HCT116 (cell line): ENCODE data around the gene DOK7. TPM values are rescaled to one million over a fixed set of nuclear protein-coding genes. Genes with fewer than 3 reads are reported as not detected.

Source experiments
- ATAC-seq: fragments of 200-7000 bp; cut with Tn5 transposase; 2 replicates; pipeline ENCODE4 v1.9.1; 2020; ENCODE audit warnings: mild to moderate bottlenecking, moderate library complexity
- BruUV-seq: library from RNA; stranded (reverse); fragments of 400-500 nt; replicated peaks from 2 replicates; lab custom pipeline; 2021; lab: Mats Ljungman, UMichigan
- CTCF ChIA-PET: fragments of 300-600 bp; sonication (Branson Sonifier 250); formaldehyde crosslinking; loops from one replicate; lab custom pipeline; 2021; ENCODE audit warnings: antibody characterized with exemption; lab: Charles Lee
- POLR2A ChIA-PET: fragments of 300-600, 350-600 bp; sonication (Branson Sonifier 250); formaldehyde crosslinking; loops from one replicate; lab custom pipeline; 2021; ENCODE audit warnings: antibody characterized with exemption; lab: Charles Lee
- RAD21 ChIA-PET, 2 experiments: fragments of 300-600 bp; sonication (Branson Sonifier 250); formaldehyde crosslinking; loops; one replicate each; lab custom pipeline; 2023; ENCODE audit warnings: low total read pairs in 2 of 2; ENCODE audit not compliant: uncharacterized antibody in 2 of 2, unreplicated experiment in 2 of 2, low non-redundant PET in 1 of 2; lab: Charles Lee
- DNase-seq: peaks from one replicate; pipeline ENCODE4 v3.0.0-alpha.2; 2010; ENCODE audit warnings: low read depth, low spot score
- H2AFZ ChIP-seq: fragments of 200-600 bp; shearing (Covaris generic), sonication (generic); 2 replicates; pipeline ENCODE4 v1.6.1; 2017; ENCODE audit warnings: low read depth, mixed run types, mixed read lengths, antibody characterized with exemption, low read length; ENCODE audit not compliant: poor library complexity, severe bottlenecking
- H3K27ac ChIP-seq: 2 replicates; pipeline ENCODE4 v1.5.1; 2012; ENCODE audit warnings: low read depth, low read length
- H3K27me3 ChIP-seq: fragments of 200-600 bp; sonication (generic); 2 replicates; pipeline ENCODE4 v1.6.1; 2016; ENCODE audit warnings: mixed run types, low read length, mixed read lengths; ENCODE audit not compliant: insufficient read depth
- H3K36me3 ChIP-seq, 2 experiments: fragments of 200-500 bp in 1 of 2; fragments of 200-600 bp in 1 of 2; sonication (Bioruptor generic) in 1 of 2; sonication (generic) in 1 of 2; 2 replicates each; pipeline versions ENCODE4 v1.5.1 to v1.6.1; 2014 to 2016; ENCODE audit warnings: low read length in 2 of 2, inconsistent platforms in 1 of 2, mixed read lengths in 1 of 2, mixed run types in 1 of 2; ENCODE audit not compliant: insufficient read depth in 2 of 2, control insufficient read depth in 1 of 2
- H3K4me1 ChIP-seq, 2 experiments: fragments of 200-600 bp in 1 of 2; sonication (generic) in 1 of 2; 2 replicates each; pipeline versions ENCODE4 v1.5.1 to v1.6.1; 2012 to 2017; ENCODE audit warnings: low read length in 2 of 2, inconsistent platforms in 1 of 2, mild to moderate bottlenecking in 1 of 2, mixed read lengths in 1 of 2, mixed run types in 1 of 2, moderate library complexity in 1 of 2; ENCODE audit not compliant: insufficient read depth in 2 of 2, control insufficient read depth in 1 of 2
- H3K4me2 ChIP-seq: fragments of 200-600 bp; sonication (generic); 2 replicates; pipeline ENCODE4 v1.6.1; 2017; ENCODE audit warnings: mixed run types, low read length, mixed read lengths
- H3K4me3 ChIP-seq, 2 experiments: fragments of 200-600 bp in 1 of 2; sonication (generic) in 1 of 2; replicated peaks in 1 of 2; 2 replicates each; pipeline ENCODE4 v1.5.1; 2011 to 2016; ENCODE audit warnings: low read length in 2 of 2, control low read depth in 1 of 2, low read depth in 1 of 2, mild to moderate bottlenecking in 1 of 2, mixed read lengths in 1 of 2, mixed run types in 1 of 2
- H3K79me2 ChIP-seq: fragments of 200-600 bp; sonication (generic); 2 replicates; pipeline ENCODE4 v1.6.1; 2017; ENCODE audit warnings: mild to moderate bottlenecking, mixed run types, low read length, moderate library complexity, mixed read lengths; ENCODE audit not compliant: insufficient read depth
- H3K9ac ChIP-seq: fragments of 200-600 bp; sonication (generic); 2 replicates; pipeline ENCODE4 v1.6.1; 2016; ENCODE audit warnings: low read length, mixed read lengths
- H3K9me2 ChIP-seq: fragments of 200-600 bp; sonication (generic), shearing (Covaris generic); 2 replicates; pipeline ENCODE4 v1.6.1; 2017; ENCODE audit warnings: mixed run types, mild to moderate bottlenecking, moderate library complexity; ENCODE audit not compliant: insufficient read depth
- H3K9me3 ChIP-seq, 2 experiments: fragments of 200-500 bp in 1 of 2; fragments of 200-600 bp in 1 of 2; sonication (Bioruptor generic) in 1 of 2; sonication (generic) in 1 of 2; 2 replicates each; pipeline ENCODE4 v1.6.1; 2014 to 2017; ENCODE audit warnings: low read length in 2 of 2, mixed read lengths in 2 of 2, inconsistent platforms in 1 of 2, low read depth in 1 of 2, mild to moderate bottlenecking in 1 of 2, mixed run types in 1 of 2, moderate library complexity in 1 of 2; ENCODE audit not compliant: control insufficient read depth in 1 of 2, insufficient read depth in 1 of 2
- H4K20me1 ChIP-seq: fragments of 200-600 bp; sonication (generic), shearing (Covaris generic); 2 replicates; pipeline ENCODE4 v1.6.1; 2017; ENCODE audit warnings: mixed run types, mild to moderate bottlenecking, moderate library complexity; ENCODE audit not compliant: insufficient read depth
- EZH2phosphoT487 ChIP-seq: fragments of 200-600 bp; IDR thresholded peaks from 2 replicates; pipeline ENCODE4 v1.6.1; 2018; ENCODE audit warnings: antibody characterized with exemption, borderline replicate concordance
- JUND ChIP-seq: IDR thresholded peaks from 2 replicates; pipeline ENCODE4 v1.6.1; 2012
- MAX ChIP-seq: IDR thresholded peaks from 2 replicates; pipeline ENCODE4 v1.6.1; 2012
- POLR2A ChIP-seq: IDR thresholded peaks from 2 replicates; pipeline ENCODE4 v1.7.0; 2011; ENCODE audit warnings: borderline replicate concordance; ENCODE audit not compliant: insufficient read depth, insufficient read length; ENCODE audit errors: extremely low read depth
- REST ChIP-seq: IDR thresholded peaks from 2 replicates; pipeline ENCODE4 v1.6.1; 2012; ENCODE audit warnings: low read depth
- SP1 ChIP-seq: IDR thresholded peaks from 2 replicates; pipeline ENCODE4 v1.6.1; 2012; ENCODE audit warnings: low read depth
- SRF ChIP-seq: IDR thresholded peaks from 2 replicates; pipeline ENCODE4 v1.6.1; 2012; ENCODE audit warnings: low read depth
- ZBTB33 ChIP-seq: IDR thresholded peaks from 2 replicates; pipeline ENCODE4 v1.6.1; 2011; ENCODE audit warnings: mild to moderate bottlenecking, low read length, moderate library complexity; ENCODE audit not compliant: insufficient replicate concordance; ENCODE audit errors: extremely low read depth
- ZFX ChIP-seq: fragments of 450-650 bp; IDR thresholded peaks from 2 replicates; pipeline ENCODE4 v1.6.1; 2017
- ZNF274 ChIP-seq: fragments of 200-500 bp; sonication (Bioruptor generic); IDR thresholded peaks from 2 replicates; pipeline ENCODE4 v1.6.1; 2014; ENCODE audit warnings: mild to moderate bottlenecking, low read depth, low read length, inconsistent platforms
- intact Hi-C: fragments of 100-400 bp; cut with micrococcal nuclease; formaldehyde crosslinking; loops from 2 replicates; pipeline ENCODE4 v1.10.0; 2022
- total RNA-seq: library from RNA; stranded (reverse); gene quantifications from one replicate; pipeline ENCODE4 v1.2.1, GENCODE V29; 2021; ENCODE audit not compliant: unreplicated experiment

The DOK7 gene
- total RNA-seq, 1 experiment from 2014 or later = 2.4 TPM

- BruUV-seq = no TSS peak
- no peak overlapping the region for H3K4me2 ChIP-seq
- H3K27ac ChIP-seq = no peak overlapping the region
- H3K36me3 ChIP-seq = no peaks in the 10 kb centered on the region
- H3K9me2 ChIP-seq = no peaks in the 10 kb centered on the region
- H2AFZ ChIP-seq = no peak overlapping the region
- no peaks in the 10 kb centered on the region for H3K79me2 ChIP-seq
- no peaks in the 10 kb centered on the region for H3K9me3 ChIP-seq
- H3K4me3 ChIP-seq = no peak overlapping the region
- no peak for DNase-seq
- ChIA-PET RAD21 (no interaction called here), POLR2A (no interaction called here), CTCF (no interaction called here)
- H3K9ac ChIP-seq = no peak overlapping the region
- H3K4me1 ChIP-seq = peaks cover 0 to 1% of the 10 kb centered on the region in 2 experiments; a peak in 2 of 4 replicates
- no peak for ATAC-seq
- intact Hi-C loops = no loop called here
- no peaks in the 10 kb centered on the region for H3K27me3 ChIP-seq
- TF ChIP-seq JUND (no peak), POLR2A (no peak)
- no peaks in the 10 kb centered on the region for H4K20me1 ChIP-seq
Measured at GRCh38 chr4:3446631-3447320, 16.3 kb upstream of the DOK7 start.

GRCh38 chr4:3447431-3448395 lies 15.4 kb upstream of the DOK7 start:
- Histone ChIP-seq H3K9me3 (no peaks in the 10 kb centered on the region), H3K36me3 (no peaks in the 10 kb centered on the region), H3K9me2 (no peaks in the 10 kb centered on the region), H3K27me3 (no peaks in the 10 kb centered on the region), H3K4me3 (no peak overlapping the region), H3K4me1 (peaks cover 0 to 7% of the 10 kb centered on the region in 2 experiments; a peak in 2 of 4 replicates), H3K9ac (no peak overlapping the region), H4K20me1 (no peaks in the 10 kb centered on the region), H3K27ac (no peak overlapping the region), H3K4me2 (no peak overlapping the region), H2AFZ (no peak overlapping the region), H3K79me2 (no peaks in the 10 kb centered on the region)
- ChIA-PET POLR2A (no interaction called here), RAD21 (no interaction called here), CTCF (interaction anchor here (0.7 kb wide), 1 partner anchor 327 kb away, joined by 3 read pairs; no protein-coding TSS in a partner anchor)
- no peak for DNase-seq
- intact Hi-C loops = no loop called here
- no TSS peak for BruUV-seq
- no peak for ATAC-seq
- TF ChIP-seq ZFX (no peak), EZH2phosphoT487 (no peak), SRF (no peak), REST (no peak), MAX (no peak), ZNF274 (no peak), SP1 (no peak), ZBTB33 (no peak)
